ENCODE measurements around the gene ZNF573.
A peak's percentile ranks its signal among the peaks of the same experiment; 100 is the strongest.

ZNF573 gene

GRCh38 chr19:37725181-37725580 is 54.2 kb downstream of the ZNF573 start:
- Histone ChIP-seq H3K27me3 (ENCODE audit: insufficient read depth, low read length) (no peaks in the 10 kb centered on the region), H3K14ac (ENCODE audit: low read length) (no peak overlapping the region), H2AFZ (ENCODE audit: insufficient read depth, low read length, poor library complexity) (no peak overlapping the region), H2BK120ac (ENCODE audit: insufficient read depth, low read length, poor library complexity) (no peak overlapping the region), H2BK5ac (ENCODE audit: low read depth, low read length, poor library complexity) (no peak overlapping the region), H2BK12ac (ENCODE audit: low read length) (no peak overlapping the region), H4K91ac (ENCODE audit: low read depth, low read length) (no peak overlapping the region), H4K8ac (ENCODE audit: low read depth, low read length) (no peak overlapping the region), H3K4me3 (ENCODE audit: low read depth, low read length) (no peak overlapping the region), H3K9ac (ENCODE audit: low read length) (no peak overlapping the region), H4K12ac (ENCODE audit: low read depth, low read length) (no peak overlapping the region), H3K79me1 (ENCODE audit: low read length) (no peaks in the 10 kb centered on the region), H3K9me3 (ENCODE audit: insufficient read depth, low read depth, low read length) (no peaks in the 10 kb centered on the region), H3K79me2 (ENCODE audit: control insufficient read depth, insufficient read depth, low read length, poor library complexity) (no peaks in the 10 kb centered on the region), H3K23ac (ENCODE audit: low read length) (no peak overlapping the region), H3K27ac (ENCODE audit: low read depth, low read length) (no peak overlapping the region), H3K18ac (ENCODE audit: low read length) (no peak overlapping the region), H3K4me1 (ENCODE audit: control insufficient read depth in 1 of 2, insufficient read depth in 2 of 2, low read length in 2 of 2) (no peaks in the 10 kb centered on the region), H3K4ac (ENCODE audit: low read depth, low read length) (no peak overlapping the region), H3K4me2 (ENCODE audit: low read length) (no peak overlapping the region), H2AK5ac (ENCODE audit: low read length) (no peak overlapping the region), H3K36me3 (ENCODE audit: control insufficient read depth in 1 of 2, insufficient read depth in 2 of 2, low read length in 2 of 2) (no peaks in the 10 kb centered on the region)
- no CpG with 5 or more reads among the region's 2 CpGs for WGBS (ENCODE audit: extremely low coverage, insufficient coverage, insufficient read length)
- no peak for DNase-seq

DNA sequence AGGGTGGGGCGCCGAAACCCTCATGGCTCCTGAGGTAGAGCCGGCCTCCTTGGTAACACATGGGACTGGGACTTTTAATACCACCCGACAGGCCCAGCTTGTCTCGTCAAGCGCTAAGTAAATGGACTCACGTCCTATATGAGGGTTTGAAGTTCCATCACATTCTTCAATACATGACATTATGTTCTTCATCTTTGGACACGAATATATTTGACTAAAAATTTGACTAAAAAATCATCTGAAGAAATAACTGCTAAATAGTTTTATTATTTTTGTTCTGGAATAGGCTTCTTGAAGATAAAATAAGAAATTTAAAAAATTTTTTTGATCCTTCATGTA is 59.5 kb downstream of the ZNF573 start:
- Histone ChIP-seq H3K23ac (ENCODE audit: low read length) (no peak overlapping the region), H4K91ac (ENCODE audit: low read depth, low read length) (no peak overlapping the region), H3K18ac (ENCODE audit: low read length) (no peak overlapping the region), H3K36me3 (ENCODE audit: control insufficient read depth in 1 of 2, insufficient read depth in 2 of 2, low read length in 2 of 2) (peaks cover 0 to 2% of the 10 kb centered on the region in 2 experiments), H2BK120ac (ENCODE audit: insufficient read depth, low read length, poor library complexity) (no peak overlapping the region), H3K4ac (ENCODE audit: low read depth, low read length) (no peak overlapping the region), H3K27me3 (ENCODE audit: insufficient read depth, low read length) (no peaks in the 10 kb centered on the region), H3K79me2 (ENCODE audit: control insufficient read depth, insufficient read depth, low read length, poor library complexity) (peaks cover 3% of the 10 kb centered on the region), H3K27ac (ENCODE audit: low read depth, low read length) (no peak overlapping the region), H3K9me3 (ENCODE audit: insufficient read depth, low read depth, low read length) (no peaks in the 10 kb centered on the region), H3K4me2 (ENCODE audit: low read length) (peak overlapping the region; percentile 80), H3K4me1 (ENCODE audit: control insufficient read depth in 1 of 2, insufficient read depth in 2 of 2, low read length in 2 of 2) (peaks cover 4 to 6% of the 10 kb centered on the region in 2 experiments), H3K14ac (ENCODE audit: low read length) (no peak overlapping the region), H4K8ac (ENCODE audit: low read depth, low read length) (no peak overlapping the region), H2AK5ac (ENCODE audit: low read length) (no peak overlapping the region), H3K9ac (ENCODE audit: low read length) (no peak overlapping the region), H3K4me3 (ENCODE audit: low read depth, low read length) (peak overlapping the region; percentile 59), H3K79me1 (ENCODE audit: low read length) (peaks cover 6% of the 10 kb centered on the region), H2BK5ac (ENCODE audit: low read depth, low read length, poor library complexity) (no peak overlapping the region), H2BK12ac (ENCODE audit: low read length) (no peak overlapping the region), H4K12ac (ENCODE audit: low read depth, low read length) (no peak overlapping the region), H2AFZ (ENCODE audit: insufficient read depth, low read length, poor library complexity) (peak overlapping the region; percentile 69)
- no CpG with 5 or more reads among the region's 8 CpGs for WGBS (ENCODE audit: extremely low coverage, insufficient coverage, insufficient read length)
- no peak for DNase-seq

- peak within 1 kb of the TSS; percentile 88 for H4K12ac ChIP-seq (ENCODE audit: low read depth, low read length)
- peak within 1 kb of the TSS; percentile 85 for H3K4me2 ChIP-seq (ENCODE audit: low read length)
- H2BK120ac ChIP-seq (ENCODE audit: insufficient read depth, low read length, poor library complexity), result peak within 1 kb of the TSS; percentile 68
- peak within 1 kb of the TSS; percentile 59 for H3K27ac ChIP-seq (ENCODE audit: low read depth, low read length)
- peak within 1 kb of the TSS; percentile 80 for H3K18ac ChIP-seq (ENCODE audit: low read length)
- peak within 1 kb of the TSS; percentile 82 for H3K14ac ChIP-seq (ENCODE audit: low read length)
- H3K79me2 ChIP-seq (ENCODE audit: control insufficient read depth, insufficient read depth, low read length, poor library complexity), result peaks cover 3% of the 10 kb centered on the region
- H3K4me1 ChIP-seq (ENCODE audit: control insufficient read depth in 1 of 2, insufficient read depth in 2 of 2, low read length in 2 of 2), result peaks cover 4 to 6% of the 10 kb centered on the region in 2 experiments
- H4K91ac ChIP-seq (ENCODE audit: low read depth, low read length), result peak within 1 kb of the TSS; percentile 74
- peak within 1 kb of the TSS; percentile 50 for H3K9ac ChIP-seq (ENCODE audit: low read length)
- no peaks in the 10 kb centered on the region for H3K9me3 ChIP-seq (ENCODE audit: insufficient read depth, low read depth, low read length)
- H2BK5ac ChIP-seq (ENCODE audit: low read depth, low read length, poor library complexity), result peak within 1 kb of the TSS; percentile 67
- peaks cover 0 to 2% of the 10 kb centered on the region in 2 experiments for H3K36me3 ChIP-seq (ENCODE audit: control insufficient read depth in 1 of 2, insufficient read depth in 2 of 2, low read length in 2 of 2)
- H2AK5ac ChIP-seq (ENCODE audit: low read length), result peak within 1 kb of the TSS; percentile 49
- H3K23ac ChIP-seq (ENCODE audit: low read length), result peak within 1 kb of the TSS; percentile 14
- H3K27me3 ChIP-seq (ENCODE audit: insufficient read depth, low read length), result no peaks in the 10 kb centered on the region
- no peak within 1 kb of the TSS for H2BK12ac ChIP-seq (ENCODE audit: low read length)
- H3K79me1 ChIP-seq (ENCODE audit: low read length), result peaks cover 6% of the 10 kb centered on the region
- H2AFZ ChIP-seq (ENCODE audit: insufficient read depth, low read length, poor library complexity), result peak within 1 kb of the TSS; percentile 96
- H3K4ac ChIP-seq (ENCODE audit: low read depth, low read length), result peak within 1 kb of the TSS; percentile 88
- H3K4me3 ChIP-seq (ENCODE audit: low read depth, low read length), result peak within 1 kb of the TSS; percentile 97
- DNase-seq, result peak; percentile 94 to 98
- H4K8ac ChIP-seq (ENCODE audit: low read depth, low read length), result peak within 1 kb of the TSS; percentile 93
- no CpG with 5 or more reads among the region's 54 CpGs for WGBS (ENCODE audit: extremely low coverage, insufficient coverage, insufficient read length)
Observed at GRCh38 chr19:37719111-37719926, 60.1 kb downstream of the ZNF573 start, which contains the start of gene ZNF607. Gene ZNF607 (minus strand): TSS chr19:37719761. CDS start chr19:37711618, 8,143 bp downstream.

DNA sequence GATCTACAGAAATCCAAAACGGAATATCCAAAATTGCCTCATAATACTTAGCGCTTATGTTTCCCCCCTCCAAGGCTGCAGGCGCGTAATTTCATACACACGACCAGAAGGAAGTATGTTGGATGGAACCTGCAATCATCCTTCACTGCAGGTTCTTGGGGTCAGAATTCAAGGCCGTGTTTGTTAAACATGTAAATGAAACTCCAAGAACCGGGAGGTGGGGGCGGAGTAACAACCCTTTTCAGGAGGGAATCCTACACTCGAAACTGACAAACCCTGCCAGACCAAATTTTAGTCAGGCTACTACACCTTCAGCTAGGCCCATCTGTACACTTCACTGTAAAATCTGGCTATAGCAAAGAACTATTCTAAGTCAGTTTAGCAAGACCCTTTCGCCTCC is 61.1 kb downstream of the ZNF573 start:
- Histone ChIP-seq H2BK12ac (ENCODE audit: low read length) (no peak overlapping the region), H3K36me3 (ENCODE audit: control insufficient read depth in 1 of 2, insufficient read depth in 2 of 2, low read length in 2 of 2) (peaks cover 0 to 2% of the 10 kb centered on the region in 2 experiments), H3K9ac (ENCODE audit: low read length) (no peak overlapping the region), H3K4me1 (ENCODE audit: control insufficient read depth in 1 of 2, insufficient read depth in 2 of 2, low read length in 2 of 2) (peaks cover 4 to 6% of the 10 kb centered on the region in 2 experiments), H3K79me2 (ENCODE audit: control insufficient read depth, insufficient read depth, low read length, poor library complexity) (peaks cover 3% of the 10 kb centered on the region), H4K12ac (ENCODE audit: low read depth, low read length) (no peak overlapping the region), H2AFZ (ENCODE audit: insufficient read depth, low read length, poor library complexity) (no peak overlapping the region), H3K4me3 (ENCODE audit: low read depth, low read length) (no peak overlapping the region), H4K91ac (ENCODE audit: low read depth, low read length) (peak overlapping the region; percentile 6), H3K4me2 (ENCODE audit: low read length) (peak overlapping the region; percentile 85), H3K4ac (ENCODE audit: low read depth, low read length) (no peak overlapping the region), H2AK5ac (ENCODE audit: low read length) (no peak overlapping the region), H3K79me1 (ENCODE audit: low read length) (peaks cover 6% of the 10 kb centered on the region), H4K8ac (ENCODE audit: low read depth, low read length) (no peak overlapping the region), H2BK5ac (ENCODE audit: low read depth, low read length, poor library complexity) (no peak overlapping the region), H3K27ac (ENCODE audit: low read depth, low read length) (no peak overlapping the region), H3K14ac (ENCODE audit: low read length) (no peak overlapping the region), H3K18ac (ENCODE audit: low read length) (no peak overlapping the region), H3K9me3 (ENCODE audit: insufficient read depth, low read depth, low read length) (no peaks in the 10 kb centered on the region), H3K23ac (ENCODE audit: low read length) (no peak overlapping the region), H2BK120ac (ENCODE audit: insufficient read depth, low read length, poor library complexity) (no peak overlapping the region), H3K27me3 (ENCODE audit: insufficient read depth, low read length) (no peaks in the 10 kb centered on the region)
- peak in 1 of 2 donors; percentile 3 for DNase-seq
- WGBS (ENCODE audit: extremely low coverage, insufficient coverage, insufficient read length), result no CpG with 5 or more reads among the region's 10 CpGs
